Fibroblast of peridontal ligament (primary cell): Measurements from ENCODE around the gene TNNT3.
"Not testable (repeated sequence)": the region's sequence is repeated elsewhere in the genome, so short reads cannot be mapped to it uniquely, and the experiment has no call there.

Source experiments
- DNase-seq: peaks from one replicate; pipeline ENCODE4 v3.0.0-alpha.2; 2010; ENCODE audit errors: extremely low read depth

TNNT3 gene

GRCh38 chr11:1881442-1882264 is 37.9 kb upstream of the TNNT3 start:
- no peak for DNase-seq

GRCh38 chr11:1882265-1883238 is 37.0 kb upstream of the TNNT3 start:
- peak; percentile 53 for DNase-seq

- no peak for DNase-seq
These were observed 35.9 kb upstream of the TNNT3 start for GRCh38 chr11:1883346-1884302.

GRCh38 chr11:1884303-1884700 is 35.2 kb upstream of the TNNT3 start:
- DNase-seq: no peak

GRCh38 chr11:1886551-1886950 is 33.0 kb upstream of the TNNT3 start:
- not testable (repeated sequence) for DNase-seq

- no peak for DNase-seq
These were observed 31.8 kb upstream of the TNNT3 start for GRCh38 chr11:1887451-1888346.

- no peak for DNase-seq
These were observed 31.2 kb upstream of the TNNT3 start for GRCh38 chr11:1888347-1888753.

- DNase-seq: no peak
These were observed 30.7 kb upstream of the TNNT3 start for GRCh38 chr11:1888811-1889210.

GRCh38 chr11:1889224-1889930 is 30.1 kb upstream of the TNNT3 start:
- DNase-seq: no peak

GRCh38 chr11:1889941-1890855 is 29.3 kb upstream of the TNNT3 start:
- DNase-seq: no peak

- no peak for DNase-seq
These were observed 28.4 kb upstream of the TNNT3 start for GRCh38 chr11:1890856-1891830.

GRCh38 chr11:1891831-1892115 is 27.7 kb upstream of the TNNT3 start, which contains the start of gene PRR33:
Gene PRR33, minus strand, starts transcription at chr11:1891895. Its CDS starts 1,311 bp downstream, at chr11:1890584.
- DNase-seq: no peak

- no peak for DNase-seq
These were observed 27.4 kb upstream of the TNNT3 start for GRCh38 chr11:1892116-1892515.

GRCh38 chr11:1892558-1892957 is 26.9 kb upstream of the TNNT3 start:
- DNase-seq: no peak

GRCh38 chr11:1893581-1894359 is 25.7 kb upstream of the TNNT3 start:
- no peak for DNase-seq

- no peak for DNase-seq
These were observed 24.7 kb upstream of the TNNT3 start for GRCh38 chr11:1894759-1895158.

- DNase-seq: no peak
These were observed 23.0 kb upstream of the TNNT3 start for GRCh38 chr11:1896468-1896867.
